Thymus (tissue), 11 donors: ENCODE measurements around the gene C16orf95. TPM values are rescaled to one million over a fixed set of nuclear protein-coding genes. Genes with fewer than 3 reads are reported as not detected.
"Not testable (repeated sequence)": the region's sequence is repeated elsewhere in the genome, so short reads cannot be mapped to it uniquely, and the experiment has no call there.

Experiments used
- DNase-seq, 9 donors: peaks; one replicate each; pipeline ENCODE4 v3.0.0-alpha.2; 2013; ENCODE audit warnings: low spot score in 9 of 9, low read depth in 6 of 9, missing footprints in 1 of 9
- H3K27ac ChIP-seq, 2 donors: one replicate each; pipeline ENCODE4 v1.5.1; 2013; ENCODE audit warnings: control low read depth in 1 of 2, low read depth in 1 of 2, low read length in 1 of 2, mild to moderate bottlenecking in 1 of 2, moderate library complexity in 1 of 2
- H3K27me3 ChIP-seq, 2 donors: one replicate each; pipeline ENCODE4 v1.5.1; 2013; ENCODE audit warnings: low read length in 1 of 2; ENCODE audit not compliant: control insufficient read depth in 2 of 2, insufficient read depth in 1 of 2
- H3K36me3 ChIP-seq, 2 donors: one replicate each; pipeline ENCODE4 v1.5.1; 2013; ENCODE audit warnings: low read length in 1 of 2, mild to moderate bottlenecking in 1 of 2, moderate library complexity in 1 of 2; ENCODE audit not compliant: control insufficient read depth in 2 of 2, insufficient read depth in 2 of 2
- H3K4me1 ChIP-seq, 2 donors: one replicate each; pipeline ENCODE4 v1.5.1; 2013; ENCODE audit warnings: low read length in 2 of 2; ENCODE audit not compliant: control insufficient read depth in 2 of 2, insufficient read depth in 2 of 2
- H3K4me3 ChIP-seq, 2 donors: one replicate each; pipeline ENCODE4 v1.5.1; 2013; ENCODE audit warnings: low read length in 2 of 2, control low read depth in 1 of 2, mild to moderate bottlenecking in 1 of 2
- H3K9me3 ChIP-seq, 2 donors: one replicate each; pipeline ENCODE4 v1.5.1; 2013; ENCODE audit warnings: low read length in 1 of 2, mild to moderate bottlenecking in 1 of 2; ENCODE audit not compliant: control insufficient read depth in 2 of 2, insufficient read depth in 1 of 2
- WGBS: extraction: QIAGEN DNeasy Blood & Tissue Kit; methylation state at CpG from one replicate; pipeline ENCODE4 v1.1.7; 2013; 5-methylcytosine and 5-hydroxymethylcytosine counted together
- polyA plus RNA-seq: library from polyadenylated mRNA; stranded (reverse); fragments of 200-250 nt; gene quantifications from one replicate; pipeline ENCODE4 v1.2.3, GENCODE V29; 2013
- total RNA-seq: library from RNA; stranded (reverse); fragments of 120-200 nt; gene quantifications from one replicate; pipeline ENCODE4 v1.2.4, GENCODE V29; 2013
- donor health status: healthy.

Gene C16orf95
- total and polyA plus RNA-seq, 2 donors = 2.9 to 5.0 TPM

- H3K9me3 ChIP-seq, H3K4me1 ChIP-seq, H3K27ac ChIP-seq, H3K4me3 ChIP-seq, DNase-seq, H3K27me3 ChIP-seq, H3K36me3 ChIP-seq: not testable (repeated sequence)
- WGBS = 90% methylated on average over 3 of the region's 3 CpGs
Observed at GRCh38 chr16:87258653-87259052, 58.5 kb downstream of the C16orf95 start.

GRCh38 chr16:87255866-87256265, 61.3 kb downstream of the C16orf95 start:
- H3K9me3 ChIP-seq = no peaks in the 10 kb centered on the region
- no peak overlapping the region for H3K27ac ChIP-seq
- 97% methylated on average over 13 of the region's 13 CpGs for WGBS
- DNase-seq = no peak
- H3K36me3 ChIP-seq = no peaks in the 10 kb centered on the region
- H3K4me1 ChIP-seq = no peaks in the 10 kb centered on the region
- no peak overlapping the region for H3K4me3 ChIP-seq
- H3K27me3 ChIP-seq = no peaks in the 10 kb centered on the region

- Histone ChIP-seq H3K9me3 (no peaks in the 10 kb centered on the region), H3K4me3 (no peak overlapping the region), H3K4me1 (no peaks in the 10 kb centered on the region), H3K36me3 (no peaks in the 10 kb centered on the region), H3K27ac (no peak overlapping the region), H3K27me3 (no peaks in the 10 kb centered on the region)
- no peak for DNase-seq
- 95% methylated on average over 9 of the region's 9 CpGs for WGBS
Observed at GRCh38 chr16:87254734-87255133, 62.5 kb downstream of the C16orf95 start.

GRCh38 chr16:87254296-87254695, 62.9 kb downstream of the C16orf95 start:
- H3K36me3 ChIP-seq = no peaks in the 10 kb centered on the region
- H3K27me3 ChIP-seq = no peaks in the 10 kb centered on the region
- H3K4me3 ChIP-seq = no peak overlapping the region
- H3K27ac ChIP-seq = no peak overlapping the region
- H3K9me3 ChIP-seq = no peaks in the 10 kb centered on the region
- no peaks in the 10 kb centered on the region for H3K4me1 ChIP-seq
- WGBS = 97% methylated on average over 10 of the region's 10 CpGs
- no peak for DNase-seq

- WGBS = 89% methylated on average over 7 of the region's 7 CpGs
- DNase-seq = no peak
- no peaks in the 10 kb centered on the region for H3K36me3 ChIP-seq
- no peaks in the 10 kb centered on the region for H3K9me3 ChIP-seq
- no peak overlapping the region for H3K4me3 ChIP-seq
- H3K4me1 ChIP-seq = no peaks in the 10 kb centered on the region
- H3K27me3 ChIP-seq = no peaks in the 10 kb centered on the region
- H3K27ac ChIP-seq = no peak overlapping the region
Observed at GRCh38 chr16:87253536-87253935, 63.7 kb downstream of the C16orf95 start.

Other genes starting within 250 kb of the C16orf95 start
- gene FBXO31, start 66.4 kb upstream of the C16orf95 start, total RNA-seq = 11.7 TPM
- gene FBXO31, start 66.4 kb upstream of the C16orf95 start, polyA plus RNA-seq = 27.1 TPM
- 21.7 TPM for gene MAP1LC3B, start 74.9 kb upstream of the C16orf95 start, total RNA-seq
- 102 TPM for gene MAP1LC3B, start 74.9 kb upstream of the C16orf95 start, polyA plus RNA-seq
- 2.7 TPM for gene ZCCHC14, start 175.6 kb upstream of the C16orf95 start, total RNA-seq
- 7.3 TPM for gene ZCCHC14, start 175.6 kb upstream of the C16orf95 start, polyA plus RNA-seq